GM21528 (cell line): ENCODE data around the gene SGO2.
"Not testable (repeated sequence)": the region's sequence is repeated elsewhere in the genome, so short reads cannot be mapped to it uniquely, and the experiment has no call there.

Experiments used
- ATAC-seq: cut with Tn5 transposase; IDR thresholded peaks from one replicate; pipeline ENCODE4 v1.9.1; 2021; ENCODE audit warnings: mild to moderate bottlenecking, moderate library complexity; ENCODE audit not compliant: unreplicated experiment, low FRiP score

Gene SGO2

DNA sequence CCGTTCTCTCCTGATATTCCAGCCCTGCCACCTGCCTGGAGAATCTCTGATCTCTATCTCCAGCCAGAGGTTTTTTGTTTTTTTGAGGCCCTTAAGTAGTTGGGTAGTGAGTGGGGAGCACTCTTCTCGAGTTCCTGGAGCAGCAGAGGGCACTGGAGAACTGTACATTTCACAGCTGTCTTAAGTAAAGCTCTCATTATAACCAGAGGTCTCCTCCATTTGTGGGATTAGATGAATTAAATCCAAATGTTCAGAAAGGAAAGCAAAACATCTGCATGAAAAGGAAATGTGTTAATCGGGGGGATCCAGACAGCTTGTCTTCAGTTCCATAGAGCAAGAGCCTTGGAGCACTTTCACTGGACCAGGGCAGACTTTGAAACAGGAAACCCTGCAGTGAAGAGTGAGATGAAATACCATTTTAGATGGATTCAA lies 92.6 kb downstream of the SGO2 start:
- no peak for ATAC-seq

- no peak for ATAC-seq
These were observed 93.3 kb downstream of the SGO2 start for GRCh38 chr2:200619279-200619678.

GRCh38 chr2:200620606-200621390 lies 94.8 kb downstream of the SGO2 start:
- no peak for ATAC-seq

GRCh38 chr2:200622106-200622505 lies 96.1 kb downstream of the SGO2 start:
- ATAC-seq, result no peak

DNA sequence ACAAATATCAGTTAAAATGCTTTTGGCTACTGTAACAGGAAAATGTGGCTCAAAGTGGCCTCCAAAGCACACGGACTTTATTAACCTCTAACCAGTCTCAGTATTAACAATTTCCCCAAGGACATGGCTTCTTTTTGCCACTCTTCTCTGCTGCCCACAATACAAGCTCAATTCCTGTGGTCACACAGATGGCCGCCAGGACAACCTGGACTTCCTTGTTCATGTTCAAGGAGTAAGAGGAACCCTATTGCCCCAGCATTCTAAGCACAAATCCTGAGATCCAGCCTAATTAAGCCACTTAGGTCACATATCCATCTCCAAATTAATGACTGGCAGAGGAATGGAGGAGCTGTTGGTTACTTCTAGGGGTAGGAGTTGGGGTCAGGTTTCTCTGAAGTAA lies 98.0 kb downstream of the SGO2 start:
- no peak for ATAC-seq

GRCh38 chr2:200624658-200625057 lies 98.7 kb downstream of the SGO2 start:
- ATAC-seq, result no peak

GRCh38 chr2:200625282-200625681 lies 99.3 kb downstream of the SGO2 start:
- no peak for ATAC-seq

- no peak for ATAC-seq
These were observed 100.0 kb downstream of the SGO2 start for GRCh38 chr2:200625958-200626363.

- no peak for ATAC-seq
These were observed 101.2 kb downstream of the SGO2 start for GRCh38 chr2:200627110-200627770.

DNA sequence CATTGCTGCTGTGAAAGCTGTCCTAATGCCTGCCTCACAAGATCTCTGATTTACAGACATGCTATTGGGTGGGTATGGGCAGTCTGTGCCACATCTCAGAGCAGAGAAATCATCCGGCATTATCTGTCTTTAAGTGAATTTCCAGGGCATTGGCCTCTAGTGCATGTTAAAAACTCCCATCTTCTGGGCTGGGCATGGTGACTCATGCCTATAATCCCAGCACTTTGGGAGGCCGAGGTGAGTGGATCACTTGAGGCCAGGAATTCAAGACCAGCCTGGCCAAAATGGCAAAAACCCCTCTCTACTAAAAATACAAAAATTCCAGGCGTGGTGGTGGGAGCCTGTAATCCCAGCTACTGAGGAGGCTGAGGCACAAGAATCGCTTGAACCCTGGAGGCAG lies 102.5 kb downstream of the SGO2 start:
- not testable (repeated sequence) for ATAC-seq

DNA sequence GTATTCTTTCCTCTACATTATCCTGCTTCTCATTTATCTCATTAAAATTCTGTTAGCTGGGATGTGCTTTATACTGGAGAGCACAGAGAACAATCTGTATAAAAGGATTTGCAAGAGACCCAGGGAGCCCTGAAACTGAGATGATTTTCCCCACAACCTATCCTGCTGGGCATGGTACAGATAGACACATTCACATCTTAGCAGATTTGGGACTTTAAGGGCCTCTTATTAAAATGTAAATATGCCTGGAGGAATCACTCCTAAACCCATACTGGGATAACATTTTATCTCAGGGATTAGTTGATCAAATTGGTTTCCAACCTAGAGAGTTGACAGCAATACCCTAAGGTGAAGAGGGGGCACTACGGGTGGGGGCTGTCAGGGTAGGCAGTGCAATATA lies 105.3 kb downstream of the SGO2 start:
- ATAC-seq, result no peak
